NCI-H1092 (cell line): ENCODE measurements around the gene PNPO.

Experiments used
- DNase-seq: peaks from one replicate; lab custom pipeline; 2025; lab: John Stamatoyannopoulos, UW

The PNPO gene

GRCh38 chr17:47949946-47950345, 8.6 kb downstream of the PNPO start:
- DNase-seq, result no peak

- no peak for DNase-seq
Observed at GRCh38 chr17:47950448-47950847, 9.1 kb downstream of the PNPO start.

- DNase-seq, result no peak
Observed at GRCh38 chr17:47952171-47953021, 11.0 kb downstream of the PNPO start.

- no peak for DNase-seq
Observed at GRCh38 chr17:47953909-47954308, 12.5 kb downstream of the PNPO start.

GRCh38 chr17:47955497-47956461, 14.4 kb downstream of the PNPO start:
- DNase-seq, result no peak

- DNase-seq, result peak; percentile 10
Observed at GRCh38 chr17:47956791-47957590, 15.6 kb downstream of the PNPO start.

GRCh38 chr17:47957591-47958490, 16.5 kb downstream of the PNPO start, which contains the start of gene PRR15L:
Gene PRR15L (minus strand): TSS chr17:47957883. CDS start chr17:47953234, 4,649 bp downstream.
- peak; percentile 27 for DNase-seq

GRCh38 chr17:47959825-47960655, 18.7 kb downstream of the PNPO start:
- peak; percentile 17 for DNase-seq

GRCh38 chr17:47961406-47961805, 20.0 kb downstream of the PNPO start:
- no peak for DNase-seq

- no peak for DNase-seq
Observed at GRCh38 chr17:47962901-47963300, 21.5 kb downstream of the PNPO start.

GRCh38 chr17:47964856-47965255, 23.5 kb downstream of the PNPO start:
- DNase-seq, result no peak

GRCh38 chr17:47966079-47966519, 24.7 kb downstream of the PNPO start:
- DNase-seq, result no peak

- DNase-seq, result no peak
Observed at GRCh38 chr17:47967607-47968252, 26.4 kb downstream of the PNPO start.

- DNase-seq, result no peak
Observed at GRCh38 chr17:47968836-47969235, 27.5 kb downstream of the PNPO start.

- no peak for DNase-seq
Observed at GRCh38 chr17:47969930-47970724, 28.8 kb downstream of the PNPO start.

GRCh38 chr17:47970725-47971499, 29.5 kb downstream of the PNPO start, which contains the start of gene CDK5RAP3:
Gene CDK5RAP3 (plus strand): TSS chr17:47971113. CDS start chr17:47971147, 34 bp downstream.
- DNase-seq, result peak; percentile 99

- no peak for DNase-seq
Observed at GRCh38 chr17:47973541-47973940, 32.2 kb downstream of the PNPO start.
